WTC11 (cell line): ENCODE measurements around the gene AQP12A.

Source experiments
- SP1 ChIP-seq: sonication (generic); formaldehyde crosslinking; conservative IDR thresholded peaks from 2 replicates; pipeline ENCODE4 v1.8.1; 2022; ENCODE audit warnings: missing genetic modification reagents
- TCF7 ChIP-seq: sonication (generic); formaldehyde crosslinking; IDR thresholded peaks from 2 replicates; pipeline ENCODE4 v1.8.0; 2022; ENCODE audit warnings: mild to moderate bottlenecking, low read depth, missing genetic modification reagents, moderate library complexity

GRCh38 chr2:240646176-240646899, 45.3 kb upstream of the AQP12A start:
- no peak for TF ChIP-seq TCF7 (CRISPR knock-in tag)
- no peak for TF ChIP-seq SP1
